ENCODE results near the gene SLU7. TPM values are rescaled to one million over a fixed set of nuclear protein-coding genes. Genes with fewer than 3 reads are reported as not detected.
A peak's percentile ranks its signal among the peaks of the same experiment; 100 is the strongest.

Gene SLU7
- total and polyA plus RNA-seq, 2 of the 4 experiments (the other 2 are of a cell fraction) = 15.9 to 34.2 TPM

GRCh38 chr5:160462167-160462566 is 43.3 kb upstream of the SLU7 start:
- Histone ChIP-seq H3K79me1 (ENCODE audit: low read depth in 1 of 2, low read length in 2 of 2) (no peaks in the 10 kb centered on the region), H4K5ac (ENCODE audit: low read depth, low read length) (no peak overlapping the region), H3K18ac (ENCODE audit: low read depth, low read length) (peak overlapping the region; percentile 75; the same call in 1 of the 2 replicates), H3K4me2 (ENCODE audit: low read depth, low read length) (no peak overlapping the region; the same call in 1 of the 2 replicates), H3K4ac (ENCODE audit: low read depth, low read length) (peak overlapping the region; percentile 45; the same call in 1 of the 2 replicates), H4K8ac (ENCODE audit: low read depth in 2 of 2, low read length in 2 of 2) (0 out of 4 replicates have a peak overlapping the region, but pooled peaks of 1 of the 2 experiments have one; percentile 8), H3K36me3 (ENCODE audit: control insufficient read depth, insufficient read depth, low read length) (no peaks in the 10 kb centered on the region), H3K23ac (ENCODE audit: low read depth, low read length) (no peak overlapping the region), H3K9me3 (ENCODE audit: control insufficient read depth, insufficient read depth, low read length) (no peaks in the 10 kb centered on the region), H3K14ac (replicated peaks; ENCODE audit: low read depth, low read length) (no peak overlapping the region), H3K56ac (ENCODE audit: extremely low read depth, insufficient read depth, low read length) (no peak overlapping the region), H3K27ac (ENCODE audit: insufficient read depth, low read length) (peak overlapping the region; percentile 54; the same call in 1 of the 2 replicates), H3K4me1 (ENCODE audit: control insufficient read depth, insufficient read depth, low read length) (peaks cover 11% of the 10 kb centered on the region), H4K91ac (ENCODE audit: insufficient read depth, low read depth, low read length) (peak overlapping the region; percentile 6; the same call in 1 of the 2 replicates), H2AFZ (replicated peaks; ENCODE audit: low read length, poor library complexity) (peak overlapping the region; percentile 4), H3K4me3 (ENCODE audit: insufficient read depth, low read depth, low read length) (no peak overlapping the region), H3K27me3 (ENCODE audit: control insufficient read depth, insufficient read depth, low read length) (no peaks in the 10 kb centered on the region), H2AK9ac (replicated peaks; ENCODE audit: low read depth, low read length, poor library complexity) (no peak overlapping the region), H2BK20ac (ENCODE audit: low read depth, low read length) (no peak overlapping the region), H2AK5ac (ENCODE audit: low read depth, low read length) (peak overlapping the region; percentile 56; the same call in 1 of the 2 replicates), H2BK5ac (ENCODE audit: low read depth, low read length, poor library complexity, severe bottlenecking) (peak overlapping the region; percentile 3), H3K9me1 (ENCODE audit: insufficient read depth, low read length) (peaks cover 3% of the 10 kb centered on the region; the same call in 1 of the 2 replicates), H3K9ac (ENCODE audit: low read depth, low read length) (no peak overlapping the region), H2BK120ac (ENCODE audit: low read depth, low read length) (peak overlapping the region; percentile 5; the same call in 1 of the 2 replicates), H2BK15ac (ENCODE audit: low read depth, low read length) (0 out of 3 replicates have a peak overlapping the region, but pooled peaks have one; percentile 15), H4K20me1 (ENCODE audit: insufficient read depth, low read length) (no peaks in the 10 kb centered on the region)
- 100% methylated on average over 1 of the region's 2 CpGs; no CpG with 5 or more reads in 1 of the 2 experiments for WGBS, 2 experiments (ENCODE audit: extremely low coverage in 2 of 2, insufficient read length in 1 of 2)
- intact Hi-C loops (cut with micrococcal nuclease) = no loop called here
- dilution Hi-C loops (cut with HindIII; ENCODE audit: low sequenced_read_pairs, unreplicated experiment) = no loop called here
- ATAC-seq (ENCODE audit: low read depth) (no peak), DNase-seq (no peak)
- CTCF ChIA-PET = interaction anchor here (2.7 kb wide), 1 partner anchor 23 kb away, joined by 9 read pairs; no protein-coding TSS in a partner anchor
- in situ Hi-C loops (cut with MboI; ENCODE audit: low sequenced_read_pairs) = no loop called here
- TF ChIP-seq USF2 (IDR thresholded peaks at IDR 0.05; ENCODE audit: low read depth, low read length) = no peak
- TF ChIP-seq CTCF (conservative IDR thresholded peaks at IDR 0.05; ENCODE audit: low read depth, low read length) = no peak
- TF ChIP-seq RFX5 (IDR thresholded peaks at IDR 0.05; ENCODE audit: low read depth, low read length) = no peak
- no peak for TF ChIP-seq NFE2L2 (IDR thresholded peaks at IDR 0.05; ENCODE audit: low read depth, low read length)
- TF ChIP-seq POLR2A (IDR thresholded peaks at IDR 0.05; ENCODE audit: low read depth, low read length) = no peak
- TF ChIP-seq MAZ (IDR thresholded peaks at IDR 0.05; ENCODE audit: borderline replicate concordance, low read depth, low read length) = no peak
- TF ChIP-seq CHD1 (IDR thresholded peaks at IDR 0.05; ENCODE audit: low read depth, low read length) = no peak
- TF ChIP-seq CEBPB (IDR thresholded peaks at IDR 0.05; ENCODE audit: low read depth, low read length) = no peak
- no peak for TF ChIP-seq MXI1 (IDR thresholded peaks at IDR 0.05; ENCODE audit: borderline replicate concordance, low read depth, low read length)
- TF ChIP-seq SMC3 (IDR thresholded peaks at IDR 0.05; ENCODE audit: low read depth, low read length) = no peak
- no peak for TF ChIP-seq FOS (IDR thresholded peaks at IDR 0.05; ENCODE audit: low read depth, low read length)
- TF ChIP-seq BHLHE40 (IDR thresholded peaks at IDR 0.05; ENCODE audit: low read depth, low read length) = no peak
- BruUV-seq (replicated peaks) = no TSS peak
- POLR2A ChIA-PET (ENCODE audit: unreplicated experiment) = no interaction called here

Measured in IMR-90 (cell line).